22Rv1 (cell line): ENCODE data around the gene ZBTB39.

ENCODE experiments used
- H3K27ac ChIP-seq: fragments of 450-650 bp; 2 replicates; pipeline ENCODE4 v1.5.1; 2017
- CTCF ChIP-seq: fragments of 450-650 bp; IDR thresholded peaks from 2 replicates; pipeline ENCODE4 v1.5.1; 2017; ENCODE audit warnings: mild to moderate bottlenecking
- ZFX ChIP-seq: fragments of 450-650 bp; IDR thresholded peaks from 2 replicates; pipeline ENCODE4 v1.6.1; 2017; ENCODE audit warnings: antibody characterized with exemption, borderline replicate concordance

Gene ZBTB39

GRCh38 chr12:57008178-57008577, 1.8 kb upstream of the ZBTB39 start:
- peak overlapping the region; percentile 25; the same call in 1 of the 2 replicates for H3K27ac ChIP-seq
- peak; percentile 89 for TF ChIP-seq CTCF
- TF ChIP-seq ZFX, result no peak

GRCh38 chr12:57006809-57007475, 596 bp upstream of the ZBTB39 start:
- TF ChIP-seq CTCF (no peak; the same call in none of the 2 replicates), ZFX (no peak)
- no peak overlapping the region; the same call in 1 of the 2 replicates for H3K27ac ChIP-seq

- no peak for TF ChIP-seq CTCF
- no peak for TF ChIP-seq ZFX
These were observed 1.7 kb downstream of the ZBTB39 start for GRCh38 chr12:57004651-57005050.

GRCh38 chr12:57003395-57003794, 3.0 kb downstream of the ZBTB39 start:
- TF ChIP-seq CTCF (no peak), ZFX (no peak)
- no peak overlapping the region for H3K27ac ChIP-seq

More at GRCh38 chr12:57004651-57005050, 1.7 kb downstream of the ZBTB39 start:
- H3K27ac ChIP-seq, result no peak overlapping the region

- TF ChIP-seq ZFX, result no peak
- peak; percentile 99 for TF ChIP-seq CTCF
- H3K27ac ChIP-seq, result no peak overlapping the region
These were observed 4.9 kb downstream of the ZBTB39 start for GRCh38 chr12:57001448-57001906.

GRCh38 chr12:57000393-57000792, 6.0 kb downstream of the ZBTB39 start:
- TF ChIP-seq CTCF, result no peak
- TF ChIP-seq ZFX, result no peak
- H3K27ac ChIP-seq, result no peak overlapping the region

- no peak overlapping the region for H3K27ac ChIP-seq
- TF ChIP-seq ZFX, result no peak
- no peak for TF ChIP-seq CTCF
These were observed 6.9 kb downstream of the ZBTB39 start for GRCh38 chr12:56999456-56999855.
